Panc1 (cell line): ENCODE measurements around the gene ADGRD1. TPM values are rescaled to one million over a fixed set of nuclear protein-coding genes. Genes with fewer than 3 reads are reported as not detected.

Experiments
- ATAC-seq: fragments of 200-7000 bp; cut with Tn5 transposase; 2 replicates; pipeline ENCODE4 v1.9.1; 2020; ENCODE audit warnings: mild to moderate bottlenecking, moderate library complexity
- BruUV-seq: library from RNA; stranded (reverse); fragments of 400-500 nt; replicated peaks from 2 replicates; lab custom pipeline; 2021; lab: Mats Ljungman, UMichigan
- CTCF ChIA-PET: fragments of 300-600 bp; sonication (Branson Sonifier 250); formaldehyde crosslinking; loops from one replicate; lab custom pipeline; 2022; ENCODE audit warnings: antibody characterized with exemption; lab: Charles Lee
- POLR2A ChIA-PET: fragments of 300-600 bp; sonication (Branson Sonifier 250); formaldehyde crosslinking; loops from one replicate; lab custom pipeline; 2022; ENCODE audit warnings: antibody characterized with exemption; lab: Charles Lee
- DNase-seq: peaks from one replicate; pipeline ENCODE4 v3.0.0-alpha.2; 2010; ENCODE audit warnings: low read depth, low spot score
- H3K27ac ChIP-seq: 2 replicates; pipeline ENCODE4 v1.5.1; 2011; ENCODE audit warnings: mild to moderate bottlenecking, low read length, inconsistent platforms
- H3K27me3 ChIP-seq: fragments of 200-500 bp; sonication (Bioruptor generic); 2 replicates; pipeline ENCODE4 v1.6.0; 2014; ENCODE audit warnings: low read length, inconsistent platforms; ENCODE audit not compliant: control insufficient read depth, insufficient read depth
- H3K36me3 ChIP-seq: fragments of 200-500 bp; sonication (Bioruptor generic); 2 replicates; pipeline ENCODE4 v1.5.1; 2014; ENCODE audit warnings: inconsistent platforms, mild to moderate bottlenecking, low read length, moderate library complexity; ENCODE audit not compliant: control insufficient read depth, insufficient read depth
- H3K4me1 ChIP-seq: 2 replicates; pipeline ENCODE4 v1.5.1; 2011; ENCODE audit warnings: inconsistent platforms, mild to moderate bottlenecking, low read length, moderate library complexity; ENCODE audit not compliant: control insufficient read depth, insufficient read depth
- H3K4me3 ChIP-seq, 2 experiments: 2 replicates each; pipeline ENCODE4 v1.5.1; 2011 to 2012; ENCODE audit warnings: low read depth in 2 of 2, low read length in 2 of 2, mild to moderate bottlenecking in 2 of 2, inconsistent platforms in 1 of 2, moderate library complexity in 1 of 2
- H3K9me3 ChIP-seq: fragments of 200-500 bp; sonication (Bioruptor generic); 2 replicates; pipeline ENCODE4 v1.5.1; 2014; ENCODE audit warnings: low read depth, mild to moderate bottlenecking, inconsistent platforms, low read length, moderate library complexity; ENCODE audit not compliant: control insufficient read depth, insufficient read depth
- CTCF ChIP-seq: fragments of 450-650 bp; IDR thresholded peaks from 2 replicates; pipeline ENCODE4 v1.5.1; 2017; ENCODE audit warnings: mild to moderate bottlenecking
- POLR2AphosphoS5 ChIP-seq: IDR thresholded peaks from 2 replicates; pipeline ENCODE4 v1.6.1; 2012; ENCODE audit warnings: mild to moderate bottlenecking, low read depth, low read length, moderate library complexity
- REST ChIP-seq, 2 experiments: IDR thresholded peaks; 2 replicates each; pipeline ENCODE4 v1.6.1; 2011 to 2012; ENCODE audit warnings: low read depth in 2 of 2, control low read depth in 1 of 2, low read length in 1 of 2, mild to moderate bottlenecking in 1 of 2, moderate library complexity in 1 of 2; ENCODE audit not compliant: insufficient read depth in 1 of 2
- SIN3A ChIP-seq: IDR thresholded peaks from 2 replicates; pipeline ENCODE4 v1.6.1; 2012; ENCODE audit warnings: low read depth, mild to moderate bottlenecking, low read length, moderate library complexity, borderline replicate concordance; ENCODE audit not compliant: insufficient read depth
- TCF7L2 ChIP-seq: IDR thresholded peaks from 2 replicates; pipeline ENCODE4 v1.6.1; 2011; ENCODE audit warnings: mild to moderate bottlenecking, low read depth, low read length, inconsistent platforms
- in situ Hi-C: cut with HindIII; loops from 2 replicates; pipeline ENCODE4 v1.10.0; 2016; ENCODE audit warnings: low sequenced_read_pairs, low pct_unique_long_range_greater_than_20kb
- intact Hi-C: fragments of 100-400 bp; cut with micrococcal nuclease; formaldehyde crosslinking; loops from one replicate; pipeline ENCODE4 v1.10.0; 2022; ENCODE audit not compliant: unreplicated experiment
- total RNA-seq: library from RNA; stranded (reverse); gene quantifications from one replicate; pipeline ENCODE4 v1.2.1, GENCODE V29; 2021; ENCODE audit not compliant: unreplicated experiment

ADGRD1 gene
- total RNA-seq, 1 experiment from 2014 or later: 0.21 TPM

DNA sequence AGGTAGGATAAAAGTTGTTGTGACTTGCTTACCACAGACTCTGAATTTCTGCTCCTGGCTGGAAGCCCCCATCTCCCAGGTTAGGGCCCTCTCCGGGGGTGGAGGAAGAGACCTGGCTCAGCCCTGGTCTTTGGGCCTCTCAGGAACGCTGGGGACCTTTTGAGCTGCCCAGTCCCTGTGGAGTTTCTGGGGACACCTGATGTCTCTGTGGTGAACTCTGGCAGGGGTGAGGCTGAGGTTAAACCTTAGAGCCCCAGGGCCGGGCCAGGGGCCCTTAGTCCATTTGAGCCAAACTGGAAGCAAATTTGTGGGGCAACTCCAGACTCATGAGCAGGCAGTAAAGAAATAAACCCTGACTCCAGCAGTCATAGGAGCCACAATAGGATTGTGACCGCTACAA lies 112.1 kb downstream of the ADGRD1 start:
- peaks cover 14% of the 10 kb centered on the region for H3K27me3 ChIP-seq
- DNase-seq (no peak), ATAC-seq (no peak)
- intact Hi-C loops (no loop called here), in situ Hi-C loops (no loop called here)
- H3K36me3 ChIP-seq: no peaks in the 10 kb centered on the region
- H3K9me3 ChIP-seq: no peaks in the 10 kb centered on the region
- no TSS peak for BruUV-seq
- H3K4me3 ChIP-seq: no peak overlapping the region
- no peak for TF ChIP-seq POLR2AphosphoS5
- no peak for TF ChIP-seq SIN3A
- TF ChIP-seq TCF7L2: no peak
- no peak for TF ChIP-seq REST (IDR thresholded peaks at IDR 0.05; ENCODE audit: insufficient read depth in 1 of 2, low read depth in 2 of 2, low read length in 1 of 2)
- no peak for TF ChIP-seq CTCF
- ChIA-PET CTCF (no interaction called here), POLR2A (no interaction called here)
- H3K27ac ChIP-seq: no peak overlapping the region
- no peaks in the 10 kb centered on the region for H3K4me1 ChIP-seq

GRCh38 chr12:131066207-131066885 lies 112.6 kb downstream of the ADGRD1 start:
- Histone ChIP-seq H3K27me3 (peaks cover 14% of the 10 kb centered on the region), H3K9me3 (no peaks in the 10 kb centered on the region), H3K36me3 (no peaks in the 10 kb centered on the region), H3K4me3 (no peak overlapping the region), H3K27ac (no peak overlapping the region), H3K4me1 (no peaks in the 10 kb centered on the region)
- intact Hi-C loops (no loop called here), in situ Hi-C loops (no loop called here)
- no peak for DNase-seq
- ATAC-seq: no peak
- ChIA-PET CTCF (no interaction called here), POLR2A (no interaction called here)
- no TSS peak for BruUV-seq
- no peak for TF ChIP-seq TCF7L2
- TF ChIP-seq REST (IDR thresholded peaks at IDR 0.05; ENCODE audit: insufficient read depth in 1 of 2, low read depth in 2 of 2, low read length in 1 of 2): no peak
- no peak for TF ChIP-seq POLR2AphosphoS5
- TF ChIP-seq CTCF: no peak
- TF ChIP-seq SIN3A: no peak
